Stimulated activated CD4-positive, alpha-beta T cell treated with anti-CD3 and anti-CD28 coated beads, TNF-alpha, amount 100 ng/mL, for 48 hours (primary cell): ENCODE results near the gene FAM118B.

Experiments
- DNase-seq, 3 donors: peaks; one replicate each; pipeline ENCODE4 v3.0.0-alpha.2; 2020; ENCODE audit warnings: low read depth in 3 of 3

FAM118B gene

GRCh38 chr11:126211236-126212088 lies at the start of gene FAM118B, which contains the start of gene RPUSD4:
Gene FAM118B, plus strand, starts transcription at chr11:126211782. Its CDS starts 23,220 bp downstream, at chr11:126235002.
Gene RPUSD4, minus strand, starts transcription at chr11:126211650. Its CDS starts 12 bp downstream, at chr11:126211638.
- DNase-seq: peak; percentile 97 to 99 (median 98)

GRCh38 chr11:126162306-126163030 lies 49.1 kb upstream of the FAM118B start:
- DNase-seq: no peak

DNA sequence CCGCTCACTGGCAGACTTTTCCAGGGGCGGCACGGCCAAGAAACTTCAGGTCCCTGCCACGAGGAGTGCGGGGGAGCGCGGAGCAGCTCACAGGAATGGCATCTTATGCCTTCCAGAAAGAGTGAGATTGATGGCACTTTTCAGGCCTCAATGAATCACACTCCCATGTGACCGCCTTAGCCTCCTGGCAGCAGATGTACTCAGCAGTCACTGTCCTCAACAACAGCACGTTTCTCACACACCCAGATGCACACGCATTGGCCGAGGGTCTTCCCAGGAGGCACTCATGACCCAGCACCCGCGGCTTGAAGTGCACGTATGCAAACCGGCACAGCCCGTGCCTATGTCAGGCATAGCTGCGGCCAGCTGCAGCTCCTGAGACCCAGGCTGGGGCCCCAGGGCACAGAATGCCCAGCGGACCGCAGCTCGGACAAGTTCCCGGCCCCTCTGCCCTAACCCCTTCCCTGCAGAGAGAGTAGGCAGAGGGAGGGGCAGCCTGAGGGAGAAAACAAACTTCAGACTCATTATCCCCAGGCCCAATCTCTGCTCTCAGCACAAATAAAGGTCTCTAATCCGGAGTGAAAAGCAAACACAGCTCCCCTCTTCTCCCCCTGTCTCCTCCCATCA lies 48.4 kb upstream of the FAM118B start:
- no peak for DNase-seq

- no peak for DNase-seq
These were observed 47.8 kb upstream of the FAM118B start for GRCh38 chr11:126163779-126164178.

DNA sequence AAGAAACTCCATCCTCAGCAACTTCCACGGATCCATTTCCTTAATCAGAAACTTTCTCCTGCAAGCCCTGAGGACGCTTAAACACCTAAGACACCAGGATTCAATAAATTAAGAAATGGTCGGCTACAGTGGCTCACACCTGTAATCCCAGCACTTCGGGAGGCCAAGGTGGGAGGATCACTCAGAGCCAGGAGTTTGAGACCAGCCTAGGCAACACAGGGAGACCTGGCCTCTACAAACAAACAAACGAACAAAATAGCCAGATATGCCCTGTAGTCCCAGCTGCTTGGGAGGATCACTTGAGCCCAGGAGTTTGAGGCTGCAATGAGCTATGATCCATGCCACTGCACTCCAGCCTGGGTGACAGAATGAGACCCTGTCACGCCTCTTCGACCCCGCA lies 46.8 kb upstream of the FAM118B start:
- no peak for DNase-seq

- no peak for DNase-seq
These were observed 46.3 kb upstream of the FAM118B start for GRCh38 chr11:126165311-126165720.

- no peak for DNase-seq
These were observed 45.8 kb upstream of the FAM118B start for GRCh38 chr11:126165757-126166156.

DNA sequence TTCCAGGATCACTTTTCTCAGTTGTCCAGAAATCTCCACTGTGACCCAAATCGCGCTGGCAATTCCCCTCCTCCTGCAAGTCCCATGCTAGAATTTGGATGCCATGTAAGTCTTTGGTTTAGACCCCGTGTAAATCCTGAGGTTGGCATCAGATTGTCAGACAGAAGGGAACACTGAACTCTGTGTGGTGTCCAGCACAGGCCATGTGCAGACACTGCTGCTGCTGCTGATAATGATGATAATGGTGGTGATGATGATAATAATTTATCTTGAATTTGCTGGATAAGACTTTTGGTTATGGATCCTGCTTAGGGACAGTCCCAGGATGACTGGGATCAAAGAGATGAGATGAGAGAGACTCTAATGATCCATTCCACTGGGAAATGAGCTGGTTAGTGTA lies 45.2 kb upstream of the FAM118B start:
- no peak for DNase-seq

DNA sequence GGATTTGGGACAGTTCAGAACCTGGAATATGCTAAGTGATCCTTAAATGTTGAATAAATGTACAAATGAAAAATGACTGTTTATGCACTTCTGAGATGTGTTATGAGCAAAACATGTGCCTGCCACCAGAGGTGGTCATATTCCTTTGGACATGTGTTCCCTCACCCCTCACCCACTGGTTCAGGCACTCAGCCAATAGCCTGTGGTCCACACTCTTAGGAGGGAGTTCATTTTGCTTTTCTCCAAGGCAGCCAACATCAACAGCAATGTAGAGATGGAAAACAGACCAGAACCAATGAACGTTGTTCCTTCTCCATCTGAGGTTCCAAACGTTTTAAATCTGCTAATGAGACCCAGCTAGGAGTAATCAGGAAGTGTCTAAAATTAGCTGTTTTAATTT lies 44.1 kb upstream of the FAM118B start:
- DNase-seq: no peak

DNA sequence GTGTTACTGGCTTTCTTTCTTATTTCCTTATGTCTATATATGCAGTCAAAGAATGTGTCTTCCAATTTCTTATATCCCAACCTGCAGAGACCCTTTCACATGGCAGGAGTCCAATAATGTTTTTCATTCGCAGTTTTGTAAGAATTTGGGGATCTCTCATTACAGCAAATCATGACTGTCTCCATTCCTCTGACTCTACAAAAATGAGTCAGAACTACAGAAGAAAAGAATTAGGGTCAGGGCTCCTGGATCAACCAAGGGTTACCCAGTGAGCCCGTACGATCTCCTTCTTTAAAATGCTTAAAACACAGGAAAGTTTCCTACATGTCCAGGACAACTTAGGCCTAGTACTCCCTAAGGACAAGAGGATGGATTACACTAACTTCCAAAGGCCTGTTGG lies 42.3 kb upstream of the FAM118B start:
- no peak for DNase-seq

GRCh38 chr11:126172596-126173038 lies 39.0 kb upstream of the FAM118B start:
- DNase-seq: no peak

GRCh38 chr11:126173257-126173656 lies 38.3 kb upstream of the FAM118B start:
- DNase-seq: no peak

DNA sequence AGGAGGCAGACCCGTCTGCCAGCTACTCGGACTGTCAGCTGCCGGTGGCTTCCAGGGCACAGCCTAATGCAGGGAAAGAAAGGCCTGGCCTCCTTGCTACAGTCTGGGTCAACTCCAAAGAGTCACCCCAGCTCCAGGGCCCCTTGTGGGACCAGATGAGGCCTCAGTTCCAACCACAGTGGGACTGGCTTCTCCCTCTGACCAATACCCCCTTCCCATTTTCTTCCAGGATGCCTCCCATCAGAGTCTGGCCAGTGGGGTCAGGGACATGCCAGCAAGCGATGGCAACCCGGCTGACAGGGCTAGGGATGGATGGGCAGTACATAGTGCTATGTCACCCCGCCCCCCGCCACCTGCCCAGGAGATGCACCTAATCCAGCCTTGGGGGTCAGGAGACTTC lies 36.8 kb upstream of the FAM118B start:
- no peak for DNase-seq

GRCh38 chr11:126175393-126175792 lies 36.2 kb upstream of the FAM118B start:
- no peak for DNase-seq

DNA sequence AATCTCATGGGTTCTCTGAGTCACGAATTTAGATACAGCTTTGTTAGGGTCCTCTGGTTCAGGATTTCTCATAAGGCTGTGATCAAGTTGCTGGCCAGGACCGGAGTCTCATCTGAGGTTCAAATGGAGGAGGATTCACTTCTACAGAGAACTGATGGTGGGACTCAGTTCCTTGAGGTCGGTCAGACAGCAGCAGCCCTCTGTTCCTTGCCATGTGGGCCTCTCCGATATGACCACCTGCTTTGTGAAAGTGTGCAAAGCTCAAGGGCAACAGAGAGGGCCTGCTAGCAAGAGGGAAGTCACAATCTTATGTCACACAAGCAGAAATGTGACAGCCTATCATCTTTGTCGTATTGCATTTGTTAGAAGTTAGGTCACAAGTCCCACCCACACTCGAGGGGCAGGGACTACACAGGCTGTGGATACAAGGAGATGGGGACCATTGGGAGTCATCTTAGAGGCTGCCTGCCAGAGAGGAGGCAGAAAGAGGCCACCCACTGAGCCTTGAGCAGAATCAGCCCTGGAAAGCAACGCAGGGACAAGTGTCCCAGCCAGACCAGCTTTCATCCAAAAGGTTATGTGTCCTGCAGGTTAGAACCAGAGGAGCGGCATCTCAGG lies 34.6 kb upstream of the FAM118B start:
- DNase-seq: no peak

DNA sequence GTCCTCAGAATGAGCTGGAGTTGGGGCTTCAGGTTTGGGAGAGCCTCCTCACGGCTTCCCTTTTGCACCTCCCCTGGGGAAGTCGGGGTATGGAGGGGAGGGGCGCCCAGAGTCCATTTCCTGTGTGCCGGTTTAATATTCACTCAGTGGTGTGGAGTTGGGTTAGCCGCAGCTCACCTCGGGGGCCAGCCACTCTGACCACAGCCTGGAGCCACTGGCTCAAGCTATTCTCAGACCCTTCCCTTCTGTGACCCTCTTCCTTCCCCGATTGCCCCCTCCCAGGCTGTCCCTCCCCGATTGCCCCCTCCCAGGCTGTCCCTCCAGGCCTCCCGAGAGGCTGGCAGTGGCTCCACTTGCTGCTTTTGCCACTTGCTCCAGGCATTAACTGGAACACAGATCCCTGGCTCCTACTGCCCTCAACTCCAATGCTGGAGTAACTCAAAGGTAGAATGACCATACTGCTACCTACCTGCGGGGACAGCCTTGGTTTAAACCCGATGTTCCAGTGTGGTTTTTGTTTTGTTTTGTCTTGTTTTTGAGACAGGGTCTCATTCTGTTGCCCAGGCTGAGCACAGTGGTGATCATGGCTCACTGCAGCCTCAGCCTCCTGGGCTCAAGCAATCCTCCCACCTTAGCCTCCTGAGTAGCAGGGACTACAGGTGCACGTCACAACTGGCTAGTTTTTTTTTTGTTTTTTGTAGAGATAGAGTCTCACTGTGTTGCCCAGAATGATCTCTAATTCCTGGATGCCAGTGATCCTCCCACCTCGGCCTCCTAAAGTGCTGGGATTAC lies 29.4 kb upstream of the FAM118B start:
- no peak for DNase-seq

- DNase-seq: no peak
These were observed 28.7 kb upstream of the FAM118B start for GRCh38 chr11:126182787-126183445.

- DNase-seq: no peak
These were observed 26.1 kb upstream of the FAM118B start for GRCh38 chr11:126185259-126186024.

- no peak for DNase-seq
These were observed 25.4 kb upstream of the FAM118B start for GRCh38 chr11:126186025-126186698.
